ENCODE data around the gene POLD2.

DNA sequence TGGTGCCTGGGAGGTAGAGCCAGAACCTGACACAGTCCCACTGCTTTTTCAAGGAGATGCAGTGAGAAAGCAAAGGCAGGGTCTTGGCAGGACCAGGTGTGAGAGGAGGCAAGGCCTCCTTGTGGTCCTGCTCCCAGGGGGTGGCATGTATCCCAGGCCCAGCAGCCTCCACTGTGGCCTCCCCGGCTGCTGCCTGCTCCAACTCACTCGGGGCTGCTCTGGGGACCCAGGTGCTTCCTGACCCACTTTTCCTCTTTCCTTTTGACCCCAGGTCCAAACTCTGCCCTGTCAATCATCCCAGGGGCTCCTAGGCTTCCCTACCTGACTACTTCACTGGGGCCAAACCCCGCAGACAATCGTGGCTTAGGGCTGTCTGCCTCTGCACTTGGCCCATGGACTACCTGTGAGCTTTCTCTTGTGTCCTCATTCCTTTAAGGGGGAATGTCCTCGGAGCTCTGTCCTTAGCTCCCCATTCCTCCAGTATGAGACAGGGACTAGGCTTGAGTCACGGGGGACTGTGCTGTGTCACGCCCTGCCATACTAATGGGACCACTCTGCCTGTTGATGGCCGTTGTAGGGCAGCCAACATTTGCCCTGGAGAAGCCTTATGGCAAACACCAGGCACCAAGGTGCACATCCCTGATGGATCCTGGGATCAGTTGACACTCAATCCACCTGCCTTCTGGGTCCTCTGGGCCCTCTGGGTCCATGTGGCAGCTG, 20.3 kb downstream of the POLD2 start:
- no peak for TF ChIP-seq EZH2 (IDR thresholded peaks at IDR 0.05; ENCODE audit: low read length, missing control alignments)
- TF ChIP-seq, protein P1, sequence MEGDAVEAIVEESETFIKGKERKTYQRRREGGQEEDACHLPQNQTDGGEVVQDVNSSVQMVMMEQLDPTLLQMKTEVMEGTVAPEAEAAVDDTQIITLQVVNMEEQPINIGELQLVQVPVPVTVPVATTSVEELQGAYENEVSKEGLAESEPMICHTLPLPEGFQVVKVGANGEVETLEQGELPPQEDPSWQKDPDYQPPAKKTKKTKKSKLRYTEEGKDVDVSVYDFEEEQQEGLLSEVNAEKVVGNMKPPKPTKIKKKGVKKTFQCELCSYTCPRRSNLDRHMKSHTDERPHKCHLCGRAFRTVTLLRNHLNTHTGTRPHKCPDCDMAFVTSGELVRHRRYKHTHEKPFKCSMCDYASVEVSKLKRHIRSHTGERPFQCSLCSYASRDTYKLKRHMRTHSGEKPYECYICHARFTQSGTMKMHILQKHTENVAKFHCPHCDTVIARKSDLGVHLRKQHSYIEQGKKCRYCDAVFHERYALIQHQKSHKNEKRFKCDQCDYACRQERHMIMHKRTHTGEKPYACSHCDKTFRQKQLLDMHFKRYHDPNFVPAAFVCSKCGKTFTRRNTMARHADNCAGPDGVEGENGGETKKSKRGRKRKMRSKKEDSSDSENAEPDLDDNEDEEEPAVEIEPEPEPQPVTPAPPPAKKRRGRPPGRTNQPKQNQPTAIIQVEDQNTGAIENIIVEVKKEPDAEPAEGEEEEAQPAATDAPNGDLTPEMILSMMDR (conservative IDR thresholded peaks at IDR 0.05 in 1 of 2, IDR thresholded peaks at IDR 0.05 in 1 of 2; ENCODE audit: low read depth in 1 of 2, low read length in 2 of 2), result no peak
